Fibroblast of villous mesenchyme (primary cell): ENCODE data around the gene MZB1. TPM values are rescaled to one million over a fixed set of nuclear protein-coding genes. Genes with fewer than 3 reads are reported as not detected.

Experiments
- DNase-seq: peaks from one replicate; pipeline ENCODE4 v3.0.0-alpha.2; 2010; ENCODE audit warnings: low read depth
- H3K4me3 ChIP-seq: 2 replicates; pipeline ENCODE4 v1.5.1; 2011; ENCODE audit warnings: low read depth, mild to moderate bottlenecking, low read length
- total RNA-seq: library from RNA; depleted of rRNA; stranded (reverse); fragments of >200 nt; gene quantifications from 2 replicates; pipeline ENCODE4 v1.2.3, GENCODE V29; 2012
- TF ChIP-seq, protein P1 (sequence below): IDR thresholded peaks from 2 replicates; pipeline ENCODE4 v1.5.1; 2012; ENCODE audit warnings: low read depth, mild to moderate bottlenecking, low read length; ENCODE audit not compliant: insufficient read depth

MZB1 gene, protein sequence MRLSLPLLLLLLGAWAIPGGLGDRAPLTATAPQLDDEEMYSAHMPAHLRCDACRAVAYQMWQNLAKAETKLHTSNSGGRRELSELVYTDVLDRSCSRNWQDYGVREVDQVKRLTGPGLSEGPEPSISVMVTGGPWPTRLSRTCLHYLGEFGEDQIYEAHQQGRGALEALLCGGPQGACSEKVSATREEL
- under 0.01 and 0.43 TPM in 2 replicates for total RNA-seq

DNA sequence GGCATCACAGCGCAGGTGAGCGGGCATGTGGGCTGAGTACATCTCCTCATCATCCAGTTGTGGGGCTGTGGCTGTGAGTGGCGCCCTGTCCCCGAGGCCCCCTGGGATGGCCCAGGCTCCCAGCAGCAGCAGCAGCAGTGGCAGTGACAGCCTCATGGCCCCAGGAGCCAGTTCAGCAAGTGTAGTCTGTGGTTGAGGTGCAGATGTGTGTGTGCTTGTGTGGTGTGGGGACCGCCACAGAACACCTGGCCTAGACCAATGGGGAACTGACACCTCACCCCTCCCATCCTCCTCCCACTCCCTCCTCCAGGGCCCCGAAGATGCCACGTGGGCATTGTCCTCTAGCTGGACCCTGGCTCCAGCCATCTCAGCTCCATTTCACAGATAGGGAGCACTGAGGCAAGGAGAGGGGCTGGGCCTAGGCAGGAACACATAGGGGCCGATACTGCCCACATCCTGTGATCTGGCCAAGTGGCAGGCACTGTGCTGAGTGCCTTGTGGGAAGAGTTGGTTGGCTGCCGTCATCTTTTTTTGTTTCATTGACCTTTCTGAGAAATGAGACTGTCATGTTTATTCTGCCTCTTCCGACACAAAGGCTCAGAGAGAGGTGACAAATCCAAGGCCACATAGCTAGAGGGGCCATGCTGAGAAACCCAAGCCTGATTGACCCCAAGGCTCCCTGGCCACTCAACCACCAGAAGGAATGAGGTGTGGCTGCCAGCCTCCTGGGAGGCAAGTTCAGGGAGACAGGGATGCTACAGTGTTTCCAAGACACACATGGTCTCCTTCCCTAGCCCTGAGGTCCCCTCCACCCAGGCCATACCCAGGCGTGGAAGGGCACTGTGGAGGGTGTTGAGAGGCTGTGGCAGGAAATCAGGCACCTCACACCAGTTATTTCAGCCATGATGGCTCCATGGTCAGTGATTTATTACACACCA, at the start of gene MZB1:
MZB1 (minus strand) TSS at position 213 of the 938 bp plus-strand sequence; CDS start at position 156, 57 bp downstream.
- DNase-seq: no peak
- H3K4me3 ChIP-seq: no peak within 1 kb of the TSS
- TF ChIP-seq, protein P1, sequence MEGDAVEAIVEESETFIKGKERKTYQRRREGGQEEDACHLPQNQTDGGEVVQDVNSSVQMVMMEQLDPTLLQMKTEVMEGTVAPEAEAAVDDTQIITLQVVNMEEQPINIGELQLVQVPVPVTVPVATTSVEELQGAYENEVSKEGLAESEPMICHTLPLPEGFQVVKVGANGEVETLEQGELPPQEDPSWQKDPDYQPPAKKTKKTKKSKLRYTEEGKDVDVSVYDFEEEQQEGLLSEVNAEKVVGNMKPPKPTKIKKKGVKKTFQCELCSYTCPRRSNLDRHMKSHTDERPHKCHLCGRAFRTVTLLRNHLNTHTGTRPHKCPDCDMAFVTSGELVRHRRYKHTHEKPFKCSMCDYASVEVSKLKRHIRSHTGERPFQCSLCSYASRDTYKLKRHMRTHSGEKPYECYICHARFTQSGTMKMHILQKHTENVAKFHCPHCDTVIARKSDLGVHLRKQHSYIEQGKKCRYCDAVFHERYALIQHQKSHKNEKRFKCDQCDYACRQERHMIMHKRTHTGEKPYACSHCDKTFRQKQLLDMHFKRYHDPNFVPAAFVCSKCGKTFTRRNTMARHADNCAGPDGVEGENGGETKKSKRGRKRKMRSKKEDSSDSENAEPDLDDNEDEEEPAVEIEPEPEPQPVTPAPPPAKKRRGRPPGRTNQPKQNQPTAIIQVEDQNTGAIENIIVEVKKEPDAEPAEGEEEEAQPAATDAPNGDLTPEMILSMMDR: no peak

DNA sequence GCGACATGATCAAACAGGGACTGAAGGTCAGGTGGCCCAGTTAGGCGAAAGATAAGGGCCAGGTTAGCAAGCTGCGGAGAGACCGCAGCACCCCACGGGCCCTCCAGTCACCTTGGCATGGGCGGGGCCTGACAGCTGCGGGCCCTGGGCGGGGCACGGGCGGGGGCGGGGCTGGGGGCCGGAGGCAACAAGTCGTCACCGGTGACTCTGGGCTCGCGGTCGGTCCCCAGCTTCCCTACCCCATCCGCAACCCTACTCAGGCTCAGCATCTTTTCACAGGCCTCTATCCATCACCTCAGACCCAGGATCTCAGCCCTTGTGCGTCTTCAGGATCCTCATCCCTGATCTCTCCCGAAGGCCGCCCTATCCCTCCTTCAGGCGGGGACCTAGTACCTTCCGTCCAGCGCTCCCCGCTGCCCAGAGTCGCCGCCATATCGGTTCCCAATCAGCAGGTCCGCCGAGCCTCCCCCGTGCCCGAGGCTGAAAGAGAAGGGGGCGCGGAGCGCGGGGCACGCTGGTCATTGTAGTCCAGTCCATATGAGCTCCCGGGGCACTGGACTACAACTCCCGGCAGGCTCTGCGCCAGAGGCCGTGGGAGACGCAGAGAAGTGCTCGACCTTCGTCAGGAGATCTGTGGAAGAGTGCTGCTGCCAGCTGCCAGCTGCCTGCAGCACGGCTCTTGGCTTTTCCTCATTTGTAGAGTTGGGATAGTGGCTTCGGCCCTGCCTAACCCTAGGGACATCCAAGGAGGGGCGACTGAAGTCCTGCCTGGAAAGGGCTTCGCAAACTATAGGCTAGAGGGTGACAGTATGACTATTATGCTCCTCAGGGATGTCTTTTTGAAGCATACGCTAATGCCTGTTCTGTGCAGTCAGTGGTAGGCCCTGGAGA, 49.5 kb upstream of the MZB1 start, which contains the start of gene DNAJC18:
DNAJC18 (minus strand) TSS at position 513 of the 891 bp plus-strand sequence; CDS start at position 433, 80 bp downstream.
- H3K4me3 ChIP-seq: peak within 1 kb of the TSS; percentile 89
- peak; percentile 93 for DNase-seq
- TF ChIP-seq, protein P1: no peak

DNA sequence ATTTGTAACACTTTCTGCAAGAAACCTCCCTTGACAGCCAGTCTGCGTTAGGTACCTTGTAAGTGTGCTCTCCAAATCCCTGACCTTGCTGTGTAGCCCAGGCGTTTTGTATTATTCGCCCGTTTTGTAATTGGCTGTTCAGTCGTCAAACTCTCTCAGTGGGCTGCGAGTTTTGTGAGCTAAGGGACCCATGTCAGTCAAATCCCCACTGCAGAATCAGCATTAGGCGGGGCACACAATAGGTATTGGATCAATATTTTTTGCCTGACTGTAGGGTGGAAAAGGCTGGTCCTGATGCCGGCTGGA, 48.9 kb upstream of the MZB1 start:
- DNase-seq: no peak
- TF ChIP-seq, protein P1: no peak
- peak overlapping the region; percentile 89 for H3K4me3 ChIP-seq

DNA sequence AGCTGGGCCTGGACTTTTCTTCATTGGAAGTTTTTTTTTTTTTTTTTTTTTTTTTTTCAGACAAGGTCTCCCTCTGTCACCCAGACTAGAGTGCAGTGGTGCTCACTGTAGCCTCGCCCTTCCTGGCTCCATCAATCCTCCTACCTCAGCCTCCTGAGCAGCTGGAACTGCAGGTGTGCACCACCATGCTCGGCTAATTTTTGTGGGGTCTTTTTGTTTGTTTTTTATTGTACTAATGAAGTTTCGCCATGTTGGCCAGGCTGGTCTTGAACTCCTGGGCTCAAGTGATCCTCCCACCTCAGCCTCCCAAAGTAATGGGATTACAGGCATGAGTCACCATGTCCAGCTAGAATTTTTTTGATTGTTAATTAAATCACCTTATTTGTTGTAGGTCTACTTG, 46.0 kb upstream of the MZB1 start:
- TF ChIP-seq, protein P1: no peak
- no peak overlapping the region for H3K4me3 ChIP-seq
- no peak for DNase-seq

DNA sequence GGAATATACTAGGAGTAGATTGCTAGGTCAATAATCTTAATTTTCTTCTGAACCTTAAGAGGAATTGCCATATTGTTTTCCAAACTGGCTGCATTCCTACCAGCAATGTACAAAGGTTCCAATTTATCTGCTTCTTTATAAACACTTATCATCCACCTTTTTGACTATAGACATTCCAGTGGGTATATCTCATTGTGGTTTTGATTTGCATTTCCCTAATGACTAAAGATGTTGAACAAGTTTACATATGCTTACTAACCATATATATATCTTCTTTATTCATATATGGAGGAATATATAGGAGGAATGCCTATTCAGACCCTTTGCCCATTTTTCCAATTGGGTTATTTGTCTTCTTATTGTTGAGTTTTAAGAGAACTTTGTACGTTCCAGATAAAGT, 42.0 kb upstream of the MZB1 start:
- TF ChIP-seq, protein P1: no peak
- H3K4me3 ChIP-seq: no peak overlapping the region
- DNase-seq: no peak

DNA sequence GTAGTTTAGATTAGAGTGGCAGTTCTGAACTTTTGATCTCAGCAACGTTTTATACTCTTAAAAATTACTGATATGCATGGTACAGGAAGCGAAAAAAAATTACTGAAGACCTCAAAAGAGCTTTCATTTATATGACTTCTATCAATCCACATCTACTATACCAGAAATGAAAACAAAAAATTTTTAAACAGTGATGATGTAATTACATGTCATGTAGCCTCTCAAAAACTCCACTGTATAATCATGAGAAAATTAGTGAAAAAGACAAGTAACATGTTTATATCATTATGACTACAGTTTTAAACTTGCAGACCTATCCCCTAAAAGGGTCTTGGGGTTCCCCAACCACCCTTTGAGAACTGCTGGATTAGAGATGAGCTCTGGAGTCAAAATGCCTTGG, 40.3 kb upstream of the MZB1 start:
- no peak overlapping the region for H3K4me3 ChIP-seq
- no peak for DNase-seq
- TF ChIP-seq, protein P1: no peak
